ENCODE measurements around the gene TTF2. TPM values are rescaled to one million over a fixed set of nuclear protein-coding genes. Genes with fewer than 3 reads are reported as not detected.

TTF2 gene
- total RNA-seq, 1 experiment from 2014 or later, result 88.8 TPM

GRCh38 chr1:117110774-117111173, 50.6 kb downstream of the TTF2 start:
- POLR2A ChIA-PET, result interaction anchor here (0.6 to 0.7 kb wide), 2 partner anchors 121 to 526 kb away, joined by 4 to 6 read pairs; no protein-coding TSS in a partner anchor
- peaks cover 7% of the 10 kb centered on the region for H3K4me1 Mint-ChIP-seq
- H3K9me3 Mint-ChIP-seq, result peaks cover 4% of the 10 kb centered on the region; the same call in 1 of the 2 replicates
- no peak overlapping the region for H3K4me3 Mint-ChIP-seq
- H3K36me3 Mint-ChIP-seq, result peaks cover 60% of the 10 kb centered on the region
- TF ChIP-seq NFATC4 (CRISPR knock-in tag; IDR thresholded peaks at IDR 0.05) (no peak), ZBTB21 (CRISPR knock-in tag; IDR thresholded peaks at IDR 0.05; ENCODE audit: borderline replicate concordance) (no peak), NFE2L1 (CRISPR knock-in tag; IDR thresholded peaks at IDR 0.05) (no peak), KAT7 (CRISPR knock-in tag; IDR thresholded peaks at IDR 0.05; ENCODE audit: borderline replicate concordance) (no peak)
- ATAC-seq, result no peak
- CTCF ChIA-PET, result interaction anchor here (0.6 to 2.9 kb wide), 3 partner anchors 11 to 174 kb away, joined by 3 to 11 read pairs (median 9); partner anchors contain the start of gene TRIM45
- H3K27me3 Mint-ChIP-seq (ENCODE audit: low read depth), result no peaks in the 10 kb centered on the region
- no peak for DNase-seq (ENCODE audit: low spot score)
- no peak overlapping the region for H3K27ac Mint-ChIP-seq

DNA sequence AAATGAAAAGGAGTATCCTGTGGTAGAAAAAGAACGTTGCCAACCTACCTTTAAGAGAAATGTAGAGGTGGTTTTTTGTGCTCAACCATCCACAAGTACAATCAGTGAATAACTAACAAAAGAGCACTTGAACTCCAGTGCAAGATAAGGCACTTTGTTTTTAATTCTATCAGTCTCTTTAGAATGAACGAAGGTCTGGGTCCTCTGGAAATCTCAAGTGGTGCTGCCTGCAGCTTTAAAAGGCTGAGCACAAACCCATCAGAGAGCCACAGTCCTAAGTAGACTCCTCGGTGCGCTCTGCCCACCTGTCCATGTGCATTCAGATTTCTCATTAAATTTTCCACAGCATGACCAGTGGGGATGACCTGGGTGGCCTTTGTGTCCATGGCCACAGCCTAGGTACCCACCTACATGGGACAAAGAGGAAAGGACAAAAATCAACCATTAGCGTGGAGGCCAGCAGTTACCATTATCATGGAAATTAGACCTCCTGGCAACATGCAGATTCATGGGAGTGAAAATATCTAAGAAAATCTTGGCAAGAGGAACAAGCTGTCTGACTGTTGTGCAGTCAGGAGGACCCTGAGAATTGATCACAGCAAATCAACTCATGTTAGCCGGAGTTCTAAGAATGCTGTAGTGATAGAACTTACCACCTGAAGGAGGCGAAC, 52.1 kb downstream of the TTF2 start:
- H3K27me3 Mint-ChIP-seq (ENCODE audit: low read depth), result no peaks in the 10 kb centered on the region
- peaks cover 4% of the 10 kb centered on the region; the same call in 1 of the 2 replicates for H3K9me3 Mint-ChIP-seq
- POLR2A ChIA-PET, result interaction anchor here (0.6 to 1.0 kb wide), 2 partner anchors 172 to 184 kb away, joined by 3 read pairs; no protein-coding TSS in a partner anchor
- TF ChIP-seq, protein P1, sequence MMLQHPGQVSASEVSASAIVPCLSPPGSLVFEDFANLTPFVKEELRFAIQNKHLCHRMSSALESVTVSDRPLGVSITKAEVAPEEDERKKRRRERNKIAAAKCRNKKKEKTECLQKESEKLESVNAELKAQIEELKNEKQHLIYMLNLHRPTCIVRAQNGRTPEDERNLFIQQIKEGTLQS (CRISPR knock-in tag; conservative IDR thresholded peaks at IDR 0.05), result no peak
- TF ChIP-seq SMAD4 (CRISPR knock-in tag; IDR thresholded peaks at IDR 0.05) (no peak), NR3C1 (CRISPR knock-in tag; conservative IDR thresholded peaks at IDR 0.05; ENCODE audit: low read depth) (no peak), KAT7 (CRISPR knock-in tag; IDR thresholded peaks at IDR 0.05; ENCODE audit: borderline replicate concordance) (no peak), TEAD4 (CRISPR knock-in tag; IDR thresholded peaks at IDR 0.05) (no peak), MYBL2 (CRISPR knock-in tag; IDR thresholded peaks at IDR 0.05) (no peak), ESRRA (CRISPR knock-in tag; IDR thresholded peaks at IDR 0.05; ENCODE audit: borderline replicate concordance) (no peak), ZNF396 (CRISPR knock-in tag; IDR thresholded peaks at IDR 0.05; ENCODE audit: borderline replicate concordance) (no peak), E2F5 (CRISPR knock-in tag; IDR thresholded peaks at IDR 0.05) (no peak), ZNF423 (CRISPR knock-in tag; IDR thresholded peaks at IDR 0.05) (no peak)
- TF ChIP-seq, protein P2, sequence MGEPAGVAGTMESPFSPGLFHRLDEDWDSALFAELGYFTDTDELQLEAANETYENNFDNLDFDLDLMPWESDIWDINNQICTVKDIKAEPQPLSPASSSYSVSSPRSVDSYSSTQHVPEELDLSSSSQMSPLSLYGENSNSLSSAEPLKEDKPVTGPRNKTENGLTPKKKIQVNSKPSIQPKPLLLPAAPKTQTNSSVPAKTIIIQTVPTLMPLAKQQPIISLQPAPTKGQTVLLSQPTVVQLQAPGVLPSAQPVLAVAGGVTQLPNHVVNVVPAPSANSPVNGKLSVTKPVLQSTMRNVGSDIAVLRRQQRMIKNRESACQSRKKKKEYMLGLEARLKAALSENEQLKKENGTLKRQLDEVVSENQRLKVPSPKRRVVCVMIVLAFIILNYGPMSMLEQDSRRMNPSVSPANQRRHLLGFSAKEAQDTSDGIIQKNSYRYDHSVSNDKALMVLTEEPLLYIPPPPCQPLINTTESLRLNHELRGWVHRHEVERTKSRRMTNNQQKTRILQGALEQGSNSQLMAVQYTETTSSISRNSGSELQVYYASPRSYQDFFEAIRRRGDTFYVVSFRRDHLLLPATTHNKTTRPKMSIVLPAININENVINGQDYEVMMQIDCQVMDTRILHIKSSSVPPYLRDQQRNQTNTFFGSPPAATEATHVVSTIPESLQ (CRISPR knock-in tag; IDR thresholded peaks at IDR 0.05), result no peak
- TF ChIP-seq, protein P3, sequence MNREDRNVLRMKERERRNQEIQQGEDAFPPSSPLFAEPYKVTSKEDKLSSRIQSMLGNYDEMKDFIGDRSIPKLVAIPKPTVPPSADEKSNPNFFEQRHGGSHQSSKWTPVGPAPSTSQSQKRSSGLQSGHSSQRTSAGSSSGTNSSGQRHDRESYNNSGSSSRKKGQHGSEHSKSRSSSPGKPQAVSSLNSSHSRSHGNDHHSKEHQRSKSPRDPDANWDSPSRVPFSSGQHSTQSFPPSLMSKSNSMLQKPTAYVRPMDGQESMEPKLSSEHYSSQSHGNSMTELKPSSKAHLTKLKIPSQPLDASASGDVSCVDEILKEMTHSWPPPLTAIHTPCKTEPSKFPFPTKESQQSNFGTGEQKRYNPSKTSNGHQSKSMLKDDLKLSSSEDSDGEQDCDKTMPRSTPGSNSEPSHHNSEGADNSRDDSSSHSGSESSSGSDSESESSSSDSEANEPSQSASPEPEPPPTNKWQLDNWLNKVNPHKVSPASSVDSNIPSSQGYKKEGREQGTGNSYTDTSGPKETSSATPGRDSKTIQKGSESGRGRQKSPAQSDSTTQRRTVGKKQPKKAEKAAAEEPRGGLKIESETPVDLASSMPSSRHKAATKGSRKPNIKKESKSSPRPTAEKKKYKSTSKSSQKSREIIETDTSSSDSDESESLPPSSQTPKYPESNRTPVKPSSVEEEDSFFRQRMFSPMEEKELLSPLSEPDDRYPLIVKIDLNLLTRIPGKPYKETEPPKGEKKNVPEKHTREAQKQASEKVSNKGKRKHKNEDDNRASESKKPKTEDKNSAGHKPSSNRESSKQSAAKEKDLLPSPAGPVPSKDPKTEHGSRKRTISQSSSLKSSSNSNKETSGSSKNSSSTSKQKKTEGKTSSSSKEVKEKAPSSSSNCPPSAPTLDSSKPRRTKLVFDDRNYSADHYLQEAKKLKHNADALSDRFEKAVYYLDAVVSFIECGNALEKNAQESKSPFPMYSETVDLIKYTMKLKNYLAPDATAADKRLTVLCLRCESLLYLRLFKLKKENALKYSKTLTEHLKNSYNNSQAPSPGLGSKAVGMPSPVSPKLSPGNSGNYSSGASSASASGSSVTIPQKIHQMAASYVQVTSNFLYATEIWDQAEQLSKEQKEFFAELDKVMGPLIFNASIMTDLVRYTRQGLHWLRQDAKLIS (CRISPR knock-in tag; IDR thresholded peaks at IDR 0.05; ENCODE audit: borderline replicate concordance), result no peak
- peak overlapping the region; percentile 86 for H3K27ac Mint-ChIP-seq
- CTCF ChIA-PET, result interaction anchor here (2.0 to 2.9 kb wide), 2 partner anchors 17 to 173 kb away, joined by 9 to 11 read pairs; no protein-coding TSS in a partner anchor
- ATAC-seq, result peak; percentile 19
- DNase-seq (ENCODE audit: low spot score), result no peak
- H3K36me3 Mint-ChIP-seq, result peaks cover 57% of the 10 kb centered on the region
- H3K4me1 Mint-ChIP-seq, result peaks cover 7% of the 10 kb centered on the region
- H3K4me3 Mint-ChIP-seq, result no peak overlapping the region; the same call in 1 of the 2 replicates
